Right lobe of liver (tissue), 4 donors: ENCODE results near the gene RER1.

Experiments used
- CTCF ChIP-seq, 4 donors: fragments of 200-600 bp in 3 of 4; fragments of 450-650 bp in 1 of 4; IDR thresholded peaks; one replicate each; pipeline versions ENCODE4 v1.5.1 to v1.8.0; 2016 to 2022; ENCODE audit warnings: antibody characterized with exemption in 4 of 4, mild to moderate bottlenecking in 2 of 4
- POLR2A ChIP-seq: fragments of 450-650 bp; IDR thresholded peaks from one replicate; pipeline ENCODE4 v1.6.1; 2017; ENCODE audit warnings: antibody characterized with exemption, mild to moderate bottlenecking
- donor health status: DM: no; HTN: no; CAD: no.
- donor health status: DM: no; HTN: no; CAD: no.
- donor health status: DM: no; HTN: yes; CAD: no.

- TF ChIP-seq CTCF (IDR thresholded peaks at IDR 0.05) (no peak), POLR2A (no peak)
Measured at GRCh38 chr1:2351723-2352122, 39.9 kb upstream of the RER1 start.
